ENCODE data around the gene ARHGAP19. TPM values are rescaled to one million over a fixed set of nuclear protein-coding genes. Genes with fewer than 3 reads are reported as not detected.

Gene ARHGAP19
- total RNA-seq: 7.8 and 15.7 TPM in 2 replicates

GRCh38 chr10:97292097-97292861 lies at the start of gene ARHGAP19:
TSS of gene ARHGAP19 (minus strand) at chr10:97292637. CDS start at chr10:97292627, 10 bp downstream.

GRCh38 chr10:97334370-97335175 lies 42.1 kb upstream of the ARHGAP19 start, which contains the start of gene FRAT2:
TSS of gene FRAT2 (minus strand) at chr10:97334729. CDS start at chr10:97334572, 157 bp downstream.

GRCh38 chr10:97318772-97319651 lies 26.6 kb upstream of the ARHGAP19 start, which contains the start of gene FRAT1:
TSS of gene FRAT1 (plus strand) at chr10:97319271. CDS start at chr10:97319454, 183 bp downstream.

GRCh38 chr10:97185326-97186058 lies 106.9 kb downstream of the ARHGAP19 start, which contains the start of gene SLIT1:
TSS of gene SLIT1 (minus strand) at chr10:97185959. CDS start at chr10:97185674, 285 bp downstream.

Small RNA genes lying within 50 kb of the gene (small RNA-seq; reads per million reads assigned to genes)
- not detected for gene RF00017

Other genes with a start within 250 kb of the ARHGAP19 start
- gene SLIT1, start 106.7 kb downstream of the ARHGAP19 start, total RNA-seq: under 0.01 TPM in 1 of 2 replicates, not detected in the other
- gene FRAT1, start 26.6 kb upstream of the ARHGAP19 start, total RNA-seq: 2.3 and 3.6 TPM in 2 replicates
- gene FRAT2, start 42.1 kb upstream of the ARHGAP19 start, total RNA-seq: 9.5 and 11.4 TPM in 2 replicates
- 24.8 and 25.0 TPM in 2 replicates for gene RRP12, start 108.7 kb upstream of the ARHGAP19 start, total RNA-seq
- 491 and 495 TPM in 2 replicates for gene PGAM1, start 133.6 kb upstream of the ARHGAP19 start, total RNA-seq
- 38.2 and 45.1 TPM in 2 replicates for gene EXOSC1, start 153.4 kb upstream of the ARHGAP19 start, total RNA-seq
- 56.7 and 56.8 TPM in 2 replicates for gene ZDHHC16, start 153.5 kb upstream of the ARHGAP19 start, total RNA-seq
- gene MMS19, start 205.8 kb upstream of the ARHGAP19 start, total RNA-seq: 117 and 122 TPM in 2 replicates
- 76.6 and 84.6 TPM in 2 replicates for gene UBTD1, start 206.3 kb upstream of the ARHGAP19 start, total RNA-seq